Mucosa of descending colon (tissue), 3 donors: ENCODE measurements around the gene KCNK15. TPM values are rescaled to one million over a fixed set of nuclear protein-coding genes. Genes with fewer than 3 reads are reported as not detected.

Experiments
- ATAC-seq: fragments of 200-7000 bp; cut with Tn5 transposase; one replicate; pipeline ENCODE4 v1.9.1; 2020; ENCODE audit warnings: mild to moderate bottlenecking, moderate library complexity
- DNase-seq, 3 donors: peaks; one replicate each; pipeline ENCODE4 v3.0.0-alpha.2; 2020
- H3K36me3 ChIP-seq: fragments of 200-600 bp; one replicate; pipeline ENCODE4 v1.8.0; 2021; ENCODE audit warnings: low read depth, mild to moderate bottlenecking
- H3K4me1 ChIP-seq: fragments of 200-600 bp; one replicate; pipeline ENCODE4 v1.8.0; 2021; ENCODE audit warnings: low read depth, mild to moderate bottlenecking
- H3K4me3 ChIP-seq: fragments of 200-600 bp; one replicate; pipeline ENCODE4 v1.8.0; 2021; ENCODE audit warnings: mild to moderate bottlenecking
- H3K9me3 ChIP-seq: fragments of 200-600 bp; one replicate; pipeline ENCODE4 v1.8.0; 2021; ENCODE audit warnings: mild to moderate bottlenecking
- CTCF ChIP-seq: fragments of 200-600 bp; IDR thresholded peaks from one replicate; pipeline ENCODE4 v1.8.0; 2022; ENCODE audit warnings: antibody characterized with exemption, mild to moderate bottlenecking
- intact Hi-C, 2 donors: fragments of 100-400 bp; cut with DNase I in 1 of 2; cut with micrococcal nuclease in 1 of 2; formaldehyde crosslinking; loops; one replicate each; pipeline versions ENCODE4 v1.11.0 to v1.11.1; 2022; cut with DNase I, micrococcal nuclease
- total RNA-seq, 3 donors: library from RNA; stranded (reverse); fragmentation: NEBNext Ultra II Directional in 2 of 3; extraction: Animal tissue kit (Norgen Biotek cat#: 25700) in 2 of 3; gene quantifications; one replicate each; pipeline versions ENCODE4 v1.2.1 to v1.2.4, GENCODE V29; 2021 to 2023
- donor health status: DM: no; HTN: no; CAD: no; lungs with moderate emphysema.
- donor health status: DM: no; HTN: no; CAD: no.
- donor health status: DM: no; HTN: yes; CAD: no.

Gene KCNK15
- total RNA-seq, 3 donors from 2014 or later = 0.17 to 0.44 (median 0.43) TPM

DNA sequence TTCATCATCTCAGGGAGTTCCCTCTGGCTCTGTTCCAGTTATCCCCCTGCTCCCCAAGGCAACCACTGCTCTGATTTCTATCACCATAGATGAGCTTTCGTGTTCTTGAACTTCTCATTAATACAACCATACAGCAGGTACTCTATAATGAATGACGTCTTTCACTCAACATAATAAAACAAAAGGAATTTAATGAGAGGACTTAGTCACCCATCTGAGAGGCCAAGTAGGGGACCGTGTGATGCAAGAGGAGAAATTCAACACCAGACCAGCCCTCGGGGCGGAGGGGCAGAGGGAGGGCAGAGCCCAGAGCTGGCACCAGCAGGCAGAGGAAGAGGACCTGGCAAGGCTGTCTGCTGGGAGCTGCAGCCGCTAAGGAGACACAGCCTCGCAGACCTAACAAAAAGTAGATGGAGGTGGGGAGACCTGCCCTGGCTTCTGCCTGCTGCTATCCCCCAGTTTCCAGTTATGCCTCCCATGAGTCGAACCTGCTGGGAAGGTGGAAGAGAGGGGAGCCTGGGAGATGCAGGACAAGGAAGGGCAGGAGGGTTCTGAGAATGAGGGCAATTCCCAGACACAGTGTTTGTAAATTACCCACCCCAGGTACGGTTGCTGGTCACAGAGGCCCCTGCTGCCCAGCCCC is 16.7 kb upstream of the KCNK15 start:
- DNase-seq (no peak), ATAC-seq (peak; percentile 82)
- no peak overlapping the region for H3K4me3 ChIP-seq
- H3K4me1 ChIP-seq = no peaks in the 10 kb centered on the region
- H3K36me3 ChIP-seq = no peaks in the 10 kb centered on the region
- no peaks in the 10 kb centered on the region for H3K9me3 ChIP-seq
- intact Hi-C loops = no loop called here
- no peak for TF ChIP-seq CTCF

- TF ChIP-seq CTCF = no peak
- DNase-seq (no peak), ATAC-seq (no peak)
- intact Hi-C loops = loop anchor here in 1 of 2 donors (5.0 kb wide), 1 partner anchor 43 kb away; no protein-coding TSS in a partner anchor
- H3K36me3 ChIP-seq = no peaks in the 10 kb centered on the region
- H3K4me3 ChIP-seq = no peak overlapping the region
- H3K9me3 ChIP-seq = no peaks in the 10 kb centered on the region
- no peaks in the 10 kb centered on the region for H3K4me1 ChIP-seq
Observed at GRCh38 chr20:44730441-44730840, 15.2 kb upstream of the KCNK15 start.

GRCh38 chr20:44731657-44732056 is 14.0 kb upstream of the KCNK15 start:
- Histone ChIP-seq H3K36me3 (no peaks in the 10 kb centered on the region), H3K4me1 (no peaks in the 10 kb centered on the region), H3K9me3 (no peaks in the 10 kb centered on the region), H3K4me3 (no peak overlapping the region)
- no peak for TF ChIP-seq CTCF
- intact Hi-C loops = loop anchor here (2.0 to 5.0 kb wide), 2 partner anchors 44 to 47 kb away; no protein-coding TSS in a partner anchor
- ATAC-seq (no peak), DNase-seq (no peak)

GRCh38 chr20:44732327-44732726 is 13.3 kb upstream of the KCNK15 start:
- intact Hi-C loops = loop anchor here (2.0 to 5.0 kb wide), 2 partner anchors 45 to 48 kb away; no protein-coding TSS in a partner anchor
- H3K4me3 ChIP-seq = no peak overlapping the region
- DNase-seq (no peak), ATAC-seq (no peak)
- no peak for TF ChIP-seq CTCF
- no peaks in the 10 kb centered on the region for H3K36me3 ChIP-seq
- no peaks in the 10 kb centered on the region for H3K4me1 ChIP-seq
- H3K9me3 ChIP-seq = no peaks in the 10 kb centered on the region

GRCh38 chr20:44733341-44734069 is 12.2 kb upstream of the KCNK15 start:
- intact Hi-C loops = loop anchor here (2.0 to 5.0 kb wide), 2 partner anchors 46 to 49 kb away; no protein-coding TSS in a partner anchor
- no peaks in the 10 kb centered on the region for H3K4me1 ChIP-seq

More at GRCh38 chr20:44733341-44734069, 12.2 kb upstream of the KCNK15 start:
- DNase-seq = peak in 2 of 3 donors; percentile 72 to 76
- ATAC-seq = peak; percentile 62
- H3K4me3 ChIP-seq = no peak overlapping the region
- no peaks in the 10 kb centered on the region for H3K9me3 ChIP-seq
- TF ChIP-seq CTCF = peak; percentile 48
- no peaks in the 10 kb centered on the region for H3K36me3 ChIP-seq
